ENCODE measurements around the gene GP9. TPM values are rescaled to one million over a fixed set of nuclear protein-coding genes. Genes with fewer than 3 reads are reported as not detected.

Gene GP9
- polyA plus RNA-seq, 2 of the 4 experiments (the other 2 are of a cell fraction): not detected

GRCh38 chr3:129037093-129037419, 23.5 kb upstream of the GP9 start (continued):
- no peak for TF ChIP-seq CTCF (IDR thresholded peaks at IDR 0.05)
- TF ChIP-seq HMGXB4 (CRISPR knock-in tag; IDR thresholded peaks at IDR 0.05; ENCODE audit: borderline replicate concordance): no peak

DNA sequence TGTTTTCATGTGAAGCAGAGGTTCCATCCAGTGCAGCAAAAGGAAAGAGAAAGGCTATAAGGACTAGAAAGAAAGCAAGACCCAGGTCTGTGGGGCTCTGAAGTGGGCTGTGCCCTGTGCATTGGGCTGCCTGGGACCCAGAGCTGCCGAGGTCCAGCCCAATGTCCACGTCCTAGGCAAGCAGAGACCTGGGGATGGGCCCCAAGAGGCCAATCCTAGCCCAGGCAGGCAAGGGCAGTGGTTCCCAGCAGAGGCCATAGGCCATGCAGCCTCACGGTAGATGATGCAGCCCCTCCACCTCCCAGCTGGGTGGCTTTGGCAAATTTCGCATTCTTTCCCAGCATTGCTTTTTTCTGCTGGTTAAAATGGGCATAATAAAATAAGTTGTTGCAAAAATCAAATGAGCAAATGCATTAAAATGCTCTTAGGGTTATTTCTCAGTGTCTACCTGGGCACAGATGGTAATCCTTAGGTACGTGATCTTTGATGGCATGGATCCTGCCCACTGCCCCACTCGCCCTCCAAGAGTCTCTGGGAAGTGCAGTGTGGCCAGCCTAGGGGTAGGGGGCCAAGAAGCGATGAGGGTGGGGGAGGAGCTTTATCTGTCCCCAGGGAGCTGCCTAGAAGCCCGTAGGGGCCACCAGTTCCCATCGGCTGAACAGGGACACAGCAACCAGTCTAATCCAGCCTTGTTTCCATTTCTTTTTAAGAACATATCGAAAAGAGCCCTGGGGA, 22.3 kb upstream of the GP9 start:
- TF ChIP-seq EP300 (IDR thresholded peaks at IDR 0.05) (no peak), CHD4 (IDR thresholded peaks at IDR 0.05; ENCODE audit: borderline replicate concordance) (no peak), CHD2 (IDR thresholded peaks at IDR 0.05; ENCODE audit: low read length, partially characterized antibody) (no peak), RAD21 (conservative IDR thresholded peaks at IDR 0.05 in 1 of 2, IDR thresholded peaks at IDR 0.05 in 1 of 2) (no peak), POLR2A (IDR thresholded peaks at IDR 0.05; ENCODE audit: low read length) (no peak), POLR2AphosphoS2 (conservative IDR thresholded peaks at IDR 0.05; ENCODE audit: low read length) (no peak), ZNF302 (CRISPR knock-in tag; IDR thresholded peaks at IDR 0.05) (no peak), SREBF2 (IDR thresholded peaks at IDR 0.05) (no peak), MAZ (IDR thresholded peaks at IDR 0.05; ENCODE audit: borderline replicate concordance, low read depth, low read length) (no peak), MAFK (IDR thresholded peaks at IDR 0.05; ENCODE audit: partially characterized antibody) (no peak), CBX2 (IDR thresholded peaks at IDR 0.05; ENCODE audit: borderline replicate concordance, low read depth) (no peak)
- TF ChIP-seq, protein P1, sequence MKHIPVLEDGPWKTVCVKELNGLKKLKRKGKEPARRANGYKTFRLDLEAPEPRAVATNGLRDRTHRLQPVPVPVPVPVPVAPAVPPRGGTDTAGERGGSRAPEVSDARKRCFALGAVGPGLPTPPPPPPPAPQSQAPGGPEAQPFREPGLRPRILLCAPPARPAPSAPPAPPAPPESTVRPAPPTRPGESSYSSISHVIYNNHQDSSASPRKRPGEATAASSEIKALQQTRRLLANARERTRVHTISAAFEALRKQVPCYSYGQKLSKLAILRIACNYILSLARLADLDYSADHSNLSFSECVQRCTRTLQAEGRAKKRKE (CRISPR knock-in tag; IDR thresholded peaks at IDR 0.05; ENCODE audit: low read depth): no peak
- 52% methylated on average over 10 of the region's 10 CpGs for WGBS (ENCODE audit: missing lambda C conversion rate)
- FAIRE-seq: no peak

DNA sequence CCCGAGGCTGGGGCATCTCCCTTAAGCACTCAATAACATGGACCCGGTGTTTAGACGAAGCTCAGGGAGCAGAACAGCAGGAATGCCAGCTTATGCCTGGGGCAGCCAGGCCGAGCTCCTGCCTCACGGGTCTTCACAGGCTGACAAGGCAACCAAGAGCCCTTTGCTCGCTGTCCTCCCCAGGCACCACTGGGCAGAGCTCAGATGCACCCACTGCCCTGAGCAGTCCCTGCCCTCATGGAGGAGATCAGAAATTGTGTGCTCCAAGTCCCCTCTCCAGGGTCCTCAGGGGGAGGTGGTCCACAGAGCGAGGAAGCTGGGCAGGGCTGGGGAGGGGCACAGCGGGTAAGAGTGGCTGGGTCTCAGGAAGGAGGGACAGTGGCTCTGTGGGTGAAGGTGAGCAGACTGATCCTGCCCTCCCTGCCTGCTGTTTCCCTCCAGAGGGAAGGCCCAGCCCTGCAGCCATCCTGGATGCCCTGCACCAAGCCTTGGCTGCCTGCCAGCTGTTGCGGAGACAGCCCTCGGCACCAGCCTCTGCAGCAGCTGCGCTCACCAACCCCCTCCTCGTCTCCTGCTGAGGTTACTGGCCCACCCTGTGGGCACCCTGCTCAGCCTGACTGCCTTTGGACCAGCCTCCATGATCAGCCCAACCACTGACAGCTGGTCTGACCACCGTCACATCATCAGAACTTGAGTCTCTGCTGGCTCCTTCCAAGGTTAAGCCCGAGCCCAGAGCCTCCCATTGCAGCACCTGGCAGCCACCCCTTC, 21.1 kb upstream of the GP9 start:
- ChIA-PET POLR2A (no interaction called here), CTCF (interaction anchor here (2.6 to 3.3 kb wide), 2 partner anchors 13 to 14 kb away, joined by 9 to 16 read pairs; no protein-coding TSS in a partner anchor)
- no peak overlapping the region for H3K4me3 ChIP-seq
- DNase-seq (ENCODE audit: low read depth in 1 of 2, low spot score in 1 of 2) (no peak), ATAC-seq (peak in 1 of 2 experiments; percentile 31; a peak in 2 of 6 replicates), FAIRE-seq (no peak)
- no peak for TF ChIP-seq KDM1A (IDR thresholded peaks at IDR 0.05; ENCODE audit: low read depth)
- TF ChIP-seq SMC3 (IDR thresholded peaks at IDR 0.05): no peak
- TF ChIP-seq TP53 (CRISPR knock-in tag; IDR thresholded peaks at IDR 0.05): no peak
- TF ChIP-seq MAX (IDR thresholded peaks at IDR 0.05): no peak
- TF ChIP-seq, protein P2, sequence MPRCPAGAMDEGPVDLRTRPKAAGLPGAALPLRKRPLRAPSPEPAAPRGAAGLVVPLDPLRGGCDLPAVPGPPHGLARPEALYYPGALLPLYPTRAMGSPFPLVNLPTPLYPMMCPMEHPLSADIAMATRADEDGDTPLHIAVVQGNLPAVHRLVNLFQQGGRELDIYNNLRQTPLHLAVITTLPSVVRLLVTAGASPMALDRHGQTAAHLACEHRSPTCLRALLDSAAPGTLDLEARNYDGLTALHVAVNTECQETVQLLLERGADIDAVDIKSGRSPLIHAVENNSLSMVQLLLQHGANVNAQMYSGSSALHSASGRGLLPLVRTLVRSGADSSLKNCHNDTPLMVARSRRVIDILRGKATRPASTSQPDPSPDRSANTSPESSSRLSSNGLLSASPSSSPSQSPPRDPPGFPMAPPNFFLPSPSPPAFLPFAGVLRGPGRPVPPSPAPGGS (IDR thresholded peaks at IDR 0.05): no peak
- no peak for TF ChIP-seq RARB (CRISPR knock-in tag; IDR thresholded peaks at IDR 0.05)
- no peak overlapping the region for H3K27ac ChIP-seq
- WGBS (ENCODE audit: missing lambda C conversion rate): 66% methylated on average over 14 of the region's 14 CpGs
- H3K9me3 ChIP-seq: no peaks in the 10 kb centered on the region
- H3K4me2 ChIP-seq: no peak overlapping the region
- H3K4me1 ChIP-seq: no peaks in the 10 kb centered on the region

More for the DNA sequence above, 22.3 kb upstream of the GP9 start:
- H3K4me2 ChIP-seq: no peak overlapping the region
- no peaks in the 10 kb centered on the region for H3K9me3 ChIP-seq
- POLR2A ChIA-PET: no interaction called here
- DNase-seq (ENCODE audit: low read depth in 1 of 2, low spot score in 1 of 2) (no peak), ATAC-seq (no peak)
- CTCF ChIA-PET: interaction anchor here (2.6 to 3.3 kb wide), 2 partner anchors 11 to 15 kb away, joined by 9 to 16 read pairs; no protein-coding TSS in a partner anchor
- no peak overlapping the region for H3K27ac ChIP-seq
- H3K4me1 ChIP-seq: no peaks in the 10 kb centered on the region
- H3K4me3 ChIP-seq: no peak overlapping the region
